ENCODE data around the gene DCTN1.

Gene DCTN1

DNA sequence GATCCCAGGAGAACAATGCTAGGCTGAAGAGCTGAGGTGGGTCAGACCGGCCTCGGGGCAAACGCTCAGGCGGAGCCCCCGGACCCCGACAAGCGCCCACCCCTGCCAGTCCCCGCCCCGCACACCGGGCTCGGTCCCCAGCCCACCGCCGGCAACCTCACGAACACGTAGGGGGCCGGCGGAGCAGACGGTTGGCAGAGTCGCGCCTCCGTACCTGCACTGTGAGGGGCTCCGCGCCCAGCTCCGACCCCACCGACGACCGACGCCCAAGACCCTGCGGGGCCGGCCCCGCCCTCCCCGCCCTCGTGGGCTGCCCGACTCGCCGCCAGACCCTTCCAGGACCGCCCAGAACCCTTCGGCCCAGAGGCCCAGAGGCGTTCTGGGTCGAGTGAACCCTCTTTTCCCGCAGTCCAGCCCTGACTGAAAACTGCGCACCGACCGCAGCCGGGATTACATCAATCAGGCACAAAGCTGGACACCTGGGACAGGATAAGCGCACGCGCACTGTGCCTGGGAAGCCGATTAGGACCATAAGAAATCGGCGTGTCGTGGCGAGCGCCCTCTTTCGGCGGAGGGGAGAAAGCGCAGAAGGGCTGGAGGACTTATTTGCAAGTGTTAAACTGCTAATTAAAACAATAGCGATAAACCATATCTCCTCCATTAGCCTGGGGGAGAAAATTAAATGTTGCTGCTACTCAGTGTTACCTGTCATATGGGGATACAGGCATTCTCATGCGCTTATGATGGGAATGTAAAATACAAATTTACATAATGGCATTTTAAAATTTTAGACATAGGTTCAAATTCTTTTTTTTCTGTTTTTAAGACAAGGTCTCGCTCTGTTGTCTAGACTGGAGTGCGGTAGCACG is 11.7 kb upstream of the DCTN1 start:
- peaks cover 5% of the 10 kb centered on the region for H3K27me3 Mint-ChIP-seq
- H3K9me3 Mint-ChIP-seq, result no peaks in the 10 kb centered on the region
- DNase-seq, result peak; percentile 98
- H3K4me3 Mint-ChIP-seq, result no peak overlapping the region
- peak overlapping the region; percentile 100 for H3K27ac Mint-ChIP-seq
- H3K36me3 Mint-ChIP-seq (ENCODE audit: low read depth), result peaks cover 6% of the 10 kb centered on the region
- peaks cover 7% of the 10 kb centered on the region for H3K4me1 Mint-ChIP-seq (ENCODE audit: low read depth)

GRCh38 chr2:74391209-74391579 is 11.1 kb upstream of the DCTN1 start:
- DNase-seq, result no peak
- Mint-ChIP-seq H3K27me3 (peaks cover 5% of the 10 kb centered on the region), H3K36me3 (ENCODE audit: low read depth) (peaks cover 6% of the 10 kb centered on the region), H3K4me1 (ENCODE audit: low read depth) (peaks cover 7% of the 10 kb centered on the region), H3K4me3 (no peak overlapping the region), H3K9me3 (no peaks in the 10 kb centered on the region), H3K27ac (peak overlapping the region; percentile 100)

DNA sequence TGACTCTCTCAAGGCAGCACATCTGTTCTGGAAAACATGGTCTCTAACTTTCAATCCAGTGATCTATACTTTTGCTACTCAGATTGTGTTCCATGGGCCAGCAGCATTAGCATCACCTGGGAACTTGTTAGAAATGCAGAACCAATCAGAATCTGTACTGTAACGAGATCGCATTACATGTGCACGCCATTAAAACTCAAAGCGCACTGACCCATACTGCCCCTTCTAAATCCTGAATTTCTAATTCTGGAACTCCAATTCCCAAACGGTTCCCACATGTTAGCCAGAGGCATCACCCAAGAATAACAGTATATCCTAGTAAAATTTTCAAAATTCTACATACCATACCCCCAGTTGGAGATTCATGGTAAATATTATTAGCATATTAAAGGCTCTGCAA is 10.5 kb upstream of the DCTN1 start:
- H3K4me3 Mint-ChIP-seq, result no peak overlapping the region
- H3K27me3 Mint-ChIP-seq, result peaks cover 5% of the 10 kb centered on the region
- no peak overlapping the region for H3K27ac Mint-ChIP-seq
- no peaks in the 10 kb centered on the region for H3K9me3 Mint-ChIP-seq
- H3K36me3 Mint-ChIP-seq (ENCODE audit: low read depth), result peaks cover 6% of the 10 kb centered on the region
- no peak for DNase-seq
- peaks cover 7% of the 10 kb centered on the region for H3K4me1 Mint-ChIP-seq (ENCODE audit: low read depth)

DNA sequence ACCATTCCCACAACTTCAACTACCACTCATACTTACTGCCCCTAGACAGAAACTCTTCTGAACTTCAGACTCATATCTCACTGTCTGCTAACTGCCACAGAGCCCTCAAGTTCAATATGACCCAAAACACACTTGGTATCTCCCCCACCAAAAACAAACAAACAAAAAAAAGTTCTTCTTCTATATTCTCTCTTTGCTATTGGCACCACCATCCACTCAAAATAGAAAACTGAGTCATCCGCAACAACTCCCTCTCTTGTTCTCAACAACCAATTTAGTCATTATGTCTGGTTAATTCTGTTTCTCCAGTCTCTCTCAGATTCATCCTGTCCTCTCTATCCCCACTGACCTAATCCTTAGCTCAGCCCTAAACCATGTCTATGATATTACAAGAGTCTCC is 7.2 kb upstream of the DCTN1 start:
- Mint-ChIP-seq H3K4me3 (no peak overlapping the region), H3K4me1 (ENCODE audit: low read depth) (peaks cover 6% of the 10 kb centered on the region), H3K9me3 (no peaks in the 10 kb centered on the region), H3K36me3 (ENCODE audit: low read depth) (peaks cover 6% of the 10 kb centered on the region), H3K27me3 (no peaks in the 10 kb centered on the region), H3K27ac (no peak overlapping the region)
- no peak for DNase-seq

DNA sequence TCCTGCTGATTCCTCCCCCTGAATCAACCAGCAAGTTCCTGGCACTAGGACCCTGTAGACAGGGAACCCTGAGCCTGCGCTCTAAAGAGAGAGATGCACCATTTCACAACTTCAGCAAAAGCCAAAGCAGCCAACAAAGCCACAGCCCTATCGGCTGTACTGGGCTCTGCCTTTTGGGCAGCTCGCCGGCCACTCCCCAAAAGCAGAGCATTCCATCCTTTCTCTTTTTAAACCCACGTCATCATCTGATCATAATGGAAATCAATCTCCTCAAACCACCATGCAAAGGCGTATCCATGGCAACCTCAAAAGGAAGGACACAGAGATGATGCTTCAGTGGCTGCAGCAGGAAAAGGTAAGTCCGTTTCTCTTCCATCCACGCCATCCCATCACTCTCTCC is 5.3 kb upstream of the DCTN1 start:
- Mint-ChIP-seq H3K27ac (no peak overlapping the region), H3K36me3 (ENCODE audit: low read depth) (peaks cover 8% of the 10 kb centered on the region), H3K9me3 (no peaks in the 10 kb centered on the region), H3K27me3 (no peaks in the 10 kb centered on the region), H3K4me1 (ENCODE audit: low read depth) (peaks cover 15% of the 10 kb centered on the region), H3K4me3 (no peak overlapping the region)
- no peak for DNase-seq

- H3K36me3 Mint-ChIP-seq (ENCODE audit: low read depth), result peaks cover 8% of the 10 kb centered on the region
- no peak overlapping the region for H3K4me3 Mint-ChIP-seq
- H3K27ac Mint-ChIP-seq, result peak overlapping the region; percentile 10
- DNase-seq, result no peak
- H3K9me3 Mint-ChIP-seq, result no peaks in the 10 kb centered on the region
- H3K4me1 Mint-ChIP-seq (ENCODE audit: low read depth), result peaks cover 25% of the 10 kb centered on the region
- no peaks in the 10 kb centered on the region for H3K27me3 Mint-ChIP-seq
Measured at GRCh38 chr2:74384051-74384450, 3.9 kb upstream of the DCTN1 start.

DNA sequence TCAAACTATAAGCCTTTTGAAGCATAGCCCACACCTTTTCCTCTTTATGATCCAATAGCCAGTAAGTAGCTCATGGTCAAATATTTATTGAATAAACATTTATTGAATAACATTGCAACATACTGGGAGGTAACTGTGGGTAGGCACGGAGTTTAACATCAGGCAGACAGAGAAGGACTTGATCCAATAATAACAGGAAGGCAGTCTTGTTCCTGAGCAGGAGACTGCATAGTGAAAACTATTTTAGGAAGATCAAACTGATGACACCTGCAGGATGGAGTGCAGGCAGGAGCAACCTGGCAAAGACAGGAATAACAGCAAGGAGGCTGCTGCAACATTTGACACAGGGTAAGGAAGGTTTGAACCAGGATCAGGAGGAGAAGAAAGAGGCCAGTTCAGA is 3.1 kb upstream of the DCTN1 start:
- H3K4me3 Mint-ChIP-seq, result no peak overlapping the region
- no peak for DNase-seq
- peaks cover 14% of the 10 kb centered on the region for H3K36me3 Mint-ChIP-seq (ENCODE audit: low read depth)
- H3K4me1 Mint-ChIP-seq (ENCODE audit: low read depth), result peaks cover 30% of the 10 kb centered on the region
- H3K9me3 Mint-ChIP-seq, result no peaks in the 10 kb centered on the region
- H3K27ac Mint-ChIP-seq, result no peak overlapping the region
- no peaks in the 10 kb centered on the region for H3K27me3 Mint-ChIP-seq

DNA sequence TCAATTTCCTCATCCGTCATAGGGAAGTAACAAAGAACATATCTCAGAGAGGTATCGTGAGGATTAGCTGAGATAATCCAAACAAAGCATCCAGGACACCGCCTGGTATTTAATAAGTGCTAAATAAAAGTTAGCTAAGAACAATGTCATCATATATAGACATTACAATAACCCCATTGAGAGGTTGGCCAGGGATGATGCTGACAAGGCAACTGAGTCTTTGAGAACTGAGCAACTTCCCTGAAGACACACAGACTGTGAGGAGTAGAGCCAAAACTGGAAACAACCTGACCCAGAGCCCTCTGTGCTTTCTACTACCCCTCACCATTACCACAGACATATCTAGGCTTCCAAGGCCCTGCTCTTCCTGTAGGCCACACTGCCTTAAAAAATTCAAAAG is 1.6 kb upstream of the DCTN1 start:
- peaks cover 30% of the 10 kb centered on the region for H3K4me1 Mint-ChIP-seq (ENCODE audit: low read depth)
- DNase-seq, result no peak
- peaks cover 28% of the 10 kb centered on the region for H3K36me3 Mint-ChIP-seq (ENCODE audit: low read depth)
- no peaks in the 10 kb centered on the region for H3K27me3 Mint-ChIP-seq
- H3K4me3 Mint-ChIP-seq, result no peak overlapping the region
- H3K27ac Mint-ChIP-seq, result peak overlapping the region; percentile 31
- H3K9me3 Mint-ChIP-seq, result no peaks in the 10 kb centered on the region

GRCh38 chr2:74378007-74378406 is 2.1 kb downstream of the DCTN1 start:
- H3K27ac Mint-ChIP-seq, result no peak overlapping the region
- H3K4me3 Mint-ChIP-seq, result no peak overlapping the region
- H3K27me3 Mint-ChIP-seq, result no peaks in the 10 kb centered on the region
- H3K36me3 Mint-ChIP-seq (ENCODE audit: low read depth), result peaks cover 47% of the 10 kb centered on the region
- DNase-seq, result no peak
- no peaks in the 10 kb centered on the region for H3K9me3 Mint-ChIP-seq
- H3K4me1 Mint-ChIP-seq (ENCODE audit: low read depth), result peaks cover 30% of the 10 kb centered on the region

GRCh38 chr2:74375838-74376237 is 4.3 kb downstream of the DCTN1 start:
- peaks cover 54% of the 10 kb centered on the region for H3K36me3 Mint-ChIP-seq (ENCODE audit: low read depth)

DNA sequence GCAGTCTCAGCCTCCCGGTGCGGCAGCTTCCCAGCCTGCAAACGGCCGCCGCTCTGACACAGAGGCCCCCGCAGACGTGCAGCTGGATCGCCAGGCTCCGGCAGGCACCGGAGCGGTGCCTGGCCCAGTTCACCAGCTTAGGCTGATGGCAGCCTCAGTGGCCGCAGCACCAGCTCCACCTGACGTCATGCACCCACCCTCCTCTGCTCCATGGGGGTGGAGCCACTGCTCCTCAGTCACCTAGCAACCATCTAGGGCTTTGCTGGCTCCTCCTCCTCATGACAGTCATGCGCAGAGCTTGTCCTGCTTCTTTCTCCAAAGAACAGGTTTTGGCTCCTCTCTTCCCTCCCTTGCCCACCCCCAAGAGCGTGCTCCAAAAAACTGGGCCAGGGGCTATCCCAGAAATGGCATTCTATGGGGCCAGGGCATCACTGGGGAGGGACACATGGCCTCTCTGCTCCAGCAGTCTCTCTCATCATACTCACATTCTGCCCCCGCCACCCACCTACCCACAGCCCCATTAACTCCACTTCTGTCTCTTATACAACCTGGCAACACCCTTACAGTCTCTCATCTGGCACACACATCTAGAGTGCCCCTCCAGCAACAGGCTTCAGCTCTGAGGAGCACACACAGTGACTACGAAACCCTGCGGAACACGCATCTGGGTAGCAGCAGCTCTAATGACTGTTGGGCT is 5.5 kb downstream of the DCTN1 start:
- no peaks in the 10 kb centered on the region for H3K27me3 Mint-ChIP-seq
- H3K4me3 Mint-ChIP-seq, result no peak overlapping the region
- no peaks in the 10 kb centered on the region for H3K9me3 Mint-ChIP-seq
- H3K27ac Mint-ChIP-seq, result no peak overlapping the region
- H3K36me3 Mint-ChIP-seq (ENCODE audit: low read depth), result peaks cover 66% of the 10 kb centered on the region
- H3K4me1 Mint-ChIP-seq (ENCODE audit: low read depth), result peaks cover 8% of the 10 kb centered on the region
- DNase-seq, result no peak

More at GRCh38 chr2:74375838-74376237, 4.3 kb downstream of the DCTN1 start:
- no peaks in the 10 kb centered on the region for H3K27me3 Mint-ChIP-seq
- no peak overlapping the region for H3K27ac Mint-ChIP-seq
- H3K4me1 Mint-ChIP-seq (ENCODE audit: low read depth), result peaks cover 19% of the 10 kb centered on the region
- no peaks in the 10 kb centered on the region for H3K9me3 Mint-ChIP-seq
- no peak overlapping the region for H3K4me3 Mint-ChIP-seq
- no peak for DNase-seq

- peaks cover 72% of the 10 kb centered on the region for H3K36me3 Mint-ChIP-seq (ENCODE audit: low read depth)
Measured at GRCh38 chr2:74373985-74374384, 6.1 kb downstream of the DCTN1 start.

DNA sequence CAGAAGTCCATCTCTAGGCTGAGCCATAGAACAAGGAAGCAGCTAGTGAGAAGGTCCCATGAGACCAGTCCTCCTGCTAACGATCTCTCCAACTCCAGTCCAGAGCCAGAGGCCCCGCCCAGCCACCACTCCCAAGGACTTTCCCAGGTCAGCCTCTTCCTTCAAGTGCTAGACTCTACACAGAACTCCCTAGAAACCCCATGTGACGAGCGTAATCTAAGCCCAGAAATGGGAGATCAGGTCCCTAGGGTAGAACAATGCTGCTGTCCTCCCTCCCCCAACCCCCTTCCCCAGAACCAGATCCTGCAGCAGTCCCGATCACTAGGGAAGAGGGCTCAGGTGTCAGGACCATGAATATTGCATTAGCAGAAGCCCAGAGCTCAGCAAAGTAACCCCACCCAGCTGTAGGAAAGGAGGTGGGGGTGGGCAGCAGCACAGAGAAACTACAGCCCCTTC is 6.9 kb downstream of the DCTN1 start:
- Mint-ChIP-seq H3K36me3 (ENCODE audit: low read depth) (peaks cover 73% of the 10 kb centered on the region), H3K27me3 (no peaks in the 10 kb centered on the region), H3K4me1 (ENCODE audit: low read depth) (no peaks in the 10 kb centered on the region), H3K4me3 (no peak overlapping the region), H3K27ac (no peak overlapping the region), H3K9me3 (no peaks in the 10 kb centered on the region)
- DNase-seq, result no peak

More at GRCh38 chr2:74373985-74374384, 6.1 kb downstream of the DCTN1 start:
- Mint-ChIP-seq H3K4me1 (ENCODE audit: low read depth) (peaks cover 4% of the 10 kb centered on the region), H3K27me3 (no peaks in the 10 kb centered on the region), H3K4me3 (no peak overlapping the region), H3K27ac (no peak overlapping the region), H3K9me3 (no peaks in the 10 kb centered on the region)
- DNase-seq, result no peak

DNA sequence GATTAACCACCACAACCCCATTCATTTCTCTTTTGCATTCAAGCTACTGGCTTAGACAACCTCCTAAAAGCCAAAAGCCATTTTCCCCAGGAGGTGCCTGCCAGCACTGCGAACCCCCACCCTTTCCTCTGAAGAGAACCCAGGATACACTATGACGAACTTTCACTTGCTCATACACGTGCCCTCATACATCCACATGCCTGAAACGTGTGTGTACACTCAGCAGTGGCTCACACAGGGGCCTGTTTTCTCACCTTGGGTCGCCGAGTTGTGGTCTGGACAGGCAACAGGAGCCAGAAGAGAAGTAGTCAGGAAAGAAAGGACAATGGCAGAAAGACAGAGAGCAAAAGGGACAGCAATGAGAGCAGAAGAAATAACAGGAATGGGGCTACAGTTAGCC is 7.4 kb downstream of the DCTN1 start:
- no peak overlapping the region for H3K4me3 Mint-ChIP-seq
- H3K27me3 Mint-ChIP-seq, result no peaks in the 10 kb centered on the region
- peaks cover 74% of the 10 kb centered on the region for H3K36me3 Mint-ChIP-seq (ENCODE audit: low read depth)
- no peaks in the 10 kb centered on the region for H3K4me1 Mint-ChIP-seq (ENCODE audit: low read depth)
- H3K27ac Mint-ChIP-seq, result no peak overlapping the region
- DNase-seq, result no peak
- no peaks in the 10 kb centered on the region for H3K9me3 Mint-ChIP-seq

DNA sequence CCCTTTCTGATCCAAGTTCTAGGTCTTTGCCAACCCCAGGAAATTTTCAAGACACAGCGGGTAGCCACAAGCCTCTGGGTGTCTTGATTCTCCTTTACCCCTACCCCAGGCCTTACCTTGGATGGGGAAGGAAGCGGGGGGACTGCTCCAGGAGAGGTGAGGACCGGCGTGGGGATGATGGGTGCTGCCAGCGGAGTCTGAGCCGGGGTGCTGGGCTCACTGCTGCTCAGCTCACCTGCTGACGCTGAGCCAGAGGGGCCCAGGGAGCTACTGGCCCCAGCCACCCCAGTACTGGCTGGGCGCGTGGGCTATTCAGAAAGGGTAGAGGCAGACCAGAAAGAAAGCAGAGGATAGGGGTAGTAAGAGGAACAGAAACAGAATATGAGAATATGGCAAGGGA is 8.7 kb downstream of the DCTN1 start:
- Mint-ChIP-seq H3K4me3 (no peak overlapping the region), H3K9me3 (no peaks in the 10 kb centered on the region), H3K4me1 (ENCODE audit: low read depth) (no peaks in the 10 kb centered on the region), H3K36me3 (ENCODE audit: low read depth) (peaks cover 74% of the 10 kb centered on the region), H3K27me3 (no peaks in the 10 kb centered on the region), H3K27ac (no peak overlapping the region)
- DNase-seq, result no peak
